Ovary (tissue), 3 donors: ENCODE results near the gene EYS.

ENCODE experiments used
- CTCF ChIP-seq, 3 donors: fragments of 450-650 bp in 2 of 3; fragments of 200-600 bp in 1 of 3; IDR thresholded peaks; one replicate each; pipeline versions ENCODE4 v1.5.1 to v1.8.0; 2016 to 2022; ENCODE audit warnings: antibody characterized with exemption in 3 of 3, mild to moderate bottlenecking in 1 of 3
- EP300 ChIP-seq: sonication (generic); formaldehyde crosslinking; IDR thresholded peaks from one replicate; pipeline ENCODE4 v1.6.1; 2017; ENCODE audit warnings: antibody characterized with exemption
- POLR2A ChIP-seq: fragments of 450-650 bp; IDR thresholded peaks from one replicate; pipeline ENCODE4 v1.6.1; 2017; ENCODE audit warnings: antibody characterized with exemption, mild to moderate bottlenecking, moderate library complexity
- donor health status: DM: no; HTN: no; CAD: no.

- TF ChIP-seq CTCF (IDR thresholded peaks at IDR 0.05) (no peak), POLR2A (no peak), EP300 (no peak)
Observed at GRCh38 chr6:63919556-63920110, 1787.4 kb downstream of the EYS start.
